Stimulated activated naive CD8-positive, alpha-beta T cell treated with anti-CD3 and anti-CD28 coated beads, Interleukin-15, Interleukin-2, amounts not matched to agents 100 ng/mL and 50 ng/mL, for 24 hours (primary cell): ENCODE measurements around the gene STK33.
A peak's percentile ranks its signal among the peaks of the same experiment; 100 is the strongest.

Source experiments
- H3K27ac Mint-ChIP-seq: one replicate; pipeline ENCODE4 v1.8.0; 2021; ENCODE audit warnings: mild to moderate bottlenecking, mixed read lengths
- H3K27me3 Mint-ChIP-seq: one replicate; pipeline ENCODE4 v1.8.0; 2021; ENCODE audit warnings: mixed read lengths
- H3K36me3 Mint-ChIP-seq: one replicate; pipeline ENCODE4 v1.8.0; 2021; ENCODE audit warnings: low read depth, mixed read lengths
- H3K4me1 Mint-ChIP-seq: one replicate; pipeline ENCODE4 v1.8.0; 2021; ENCODE audit warnings: low read depth, mixed read lengths
- H3K4me3 Mint-ChIP-seq: one replicate; pipeline ENCODE4 v1.8.0; 2021; ENCODE audit warnings: mild to moderate bottlenecking, mixed read lengths
- H3K9me3 Mint-ChIP-seq: one replicate; pipeline ENCODE4 v1.8.0; 2021; ENCODE audit warnings: mixed read lengths

STK33 gene

DNA sequence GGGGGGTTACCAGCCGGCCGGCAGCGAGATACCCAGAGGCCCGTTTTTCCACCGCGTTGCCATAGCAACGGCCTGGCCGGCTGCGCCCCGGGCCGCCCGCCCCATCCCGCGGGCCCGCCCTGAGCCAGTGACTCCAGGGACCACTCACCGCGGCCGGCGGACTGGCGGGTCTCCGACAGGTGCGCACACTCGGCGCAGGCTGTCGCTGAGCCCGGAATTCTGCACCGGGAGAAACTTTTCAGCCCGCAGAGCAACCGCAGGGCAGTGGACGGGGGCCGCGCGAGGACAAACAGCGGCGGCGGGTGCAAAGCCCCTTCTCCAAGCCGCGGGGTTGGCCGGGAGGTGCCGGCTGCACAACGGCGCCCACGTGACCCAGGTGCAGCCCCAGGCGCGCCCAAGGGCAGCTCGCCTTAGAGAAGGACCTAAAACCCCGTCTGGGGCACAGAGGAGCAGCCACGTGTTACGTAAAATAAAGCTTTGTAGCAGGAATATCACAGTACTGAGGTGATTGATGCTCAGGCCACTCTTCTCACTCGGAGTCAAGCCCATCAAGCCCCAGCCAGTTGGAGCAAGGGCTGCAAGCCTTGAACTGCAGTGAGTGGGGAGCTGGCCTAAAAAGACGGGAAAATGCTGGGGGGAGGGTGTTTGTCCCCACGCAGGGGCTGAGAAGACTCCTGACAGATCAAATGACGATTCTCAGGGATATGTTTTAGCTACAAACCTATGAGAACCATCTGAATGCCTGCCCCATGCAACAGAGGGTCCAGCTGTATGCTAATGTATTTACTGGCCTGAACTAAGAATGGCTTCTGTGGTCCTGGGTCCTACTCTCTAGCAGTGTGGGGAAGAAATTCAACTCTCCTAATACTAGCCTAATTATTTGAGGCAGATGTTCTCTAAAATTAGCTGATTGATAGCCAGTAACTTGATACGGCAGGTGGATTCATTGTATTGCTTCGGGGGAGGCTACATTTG, at the start of gene STK33:
TSS of gene STK33 (minus strand) at position 294 of the 975 bp plus-strand sequence. CDS start 119,323 bp downstream, outside the sequence.
- no peaks in the 10 kb centered on the region for H3K36me3 Mint-ChIP-seq
- peaks cover 58% of the 10 kb centered on the region for H3K27me3 Mint-ChIP-seq
- H3K9me3 Mint-ChIP-seq: no peaks in the 10 kb centered on the region
- H3K4me3 Mint-ChIP-seq: peak within 1 kb of the TSS; percentile 79
- peaks cover 5% of the 10 kb centered on the region for H3K4me1 Mint-ChIP-seq
- H3K27ac Mint-ChIP-seq: peak within 1 kb of the TSS; percentile 50

DNA sequence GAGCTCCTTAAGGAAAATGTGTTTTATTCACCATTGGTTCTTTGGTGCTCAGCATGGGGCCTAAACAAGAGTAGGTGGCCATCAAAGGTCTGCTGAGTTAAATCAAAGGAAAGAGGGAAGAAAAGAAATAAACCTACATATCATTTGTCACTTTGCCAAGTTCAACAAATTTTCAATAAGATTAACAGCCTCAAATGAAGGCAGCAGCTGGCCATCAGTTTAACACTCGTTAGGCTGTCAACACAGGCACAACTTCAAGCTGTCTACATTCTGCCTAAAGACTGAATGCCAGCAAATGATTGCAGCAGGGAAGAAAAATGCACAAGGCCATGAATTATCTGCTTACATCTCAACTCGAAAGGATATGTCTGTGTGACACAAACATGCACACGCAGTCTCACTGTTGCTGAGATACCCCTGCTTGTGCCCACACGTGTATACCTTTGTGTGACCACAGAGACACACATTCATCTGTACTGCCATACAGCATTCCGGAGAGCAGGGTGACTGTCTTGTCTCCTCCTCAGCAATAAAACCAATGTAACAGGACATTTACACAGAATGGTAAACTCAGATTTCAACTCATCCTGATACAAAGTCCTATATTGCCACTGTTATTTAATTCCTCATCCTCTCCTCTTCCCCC, 48.3 kb upstream of the STK33 start:
- H3K36me3 Mint-ChIP-seq: peaks cover 41% of the 10 kb centered on the region
- peaks cover 8% of the 10 kb centered on the region for H3K4me1 Mint-ChIP-seq
- no peaks in the 10 kb centered on the region for H3K27me3 Mint-ChIP-seq
- no peak overlapping the region for H3K27ac Mint-ChIP-seq
- no peak overlapping the region for H3K4me3 Mint-ChIP-seq
- no peaks in the 10 kb centered on the region for H3K9me3 Mint-ChIP-seq

GRCh38 chr11:8641332-8641731, 47.3 kb upstream of the STK33 start:
- Mint-ChIP-seq H3K27ac (no peak overlapping the region), H3K9me3 (peaks cover 5% of the 10 kb centered on the region), H3K4me1 (peaks cover 8% of the 10 kb centered on the region), H3K4me3 (no peak overlapping the region), H3K36me3 (peaks cover 48% of the 10 kb centered on the region), H3K27me3 (no peaks in the 10 kb centered on the region)

DNA sequence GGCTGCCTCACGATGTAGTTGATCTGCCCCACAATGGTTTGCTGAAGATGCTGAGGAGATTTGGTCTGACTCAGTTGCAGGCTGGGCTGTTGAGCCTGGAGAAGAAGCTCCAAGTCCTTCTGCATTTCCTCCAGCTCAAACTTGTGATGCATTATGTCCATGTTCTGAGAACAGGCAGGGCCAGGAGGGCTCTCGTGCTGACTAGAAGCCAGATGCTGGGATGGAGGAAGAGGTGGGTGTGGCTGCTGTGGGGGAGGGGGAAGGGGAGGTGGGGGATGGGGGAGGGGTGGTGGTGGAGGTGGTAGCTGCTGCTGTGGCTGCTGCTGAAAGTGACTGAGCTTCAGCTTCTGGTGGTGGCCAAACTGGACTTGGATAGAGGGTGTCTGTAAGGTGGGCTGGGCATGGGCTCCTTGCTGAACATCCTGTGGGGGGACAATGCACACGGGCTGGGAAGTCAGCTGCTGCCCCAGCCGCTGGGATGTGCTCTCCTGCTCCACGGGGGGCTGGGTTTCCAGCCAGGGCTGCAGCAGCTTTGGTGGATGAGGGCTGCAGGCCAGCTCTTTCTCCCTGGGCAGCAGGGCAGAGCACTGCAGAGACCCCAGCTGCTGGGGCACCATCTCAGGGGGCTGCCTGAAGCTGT, 46.4 kb upstream of the STK33 start:
- peaks cover 55% of the 10 kb centered on the region for H3K36me3 Mint-ChIP-seq
- H3K27me3 Mint-ChIP-seq: no peaks in the 10 kb centered on the region
- no peak overlapping the region for H3K4me3 Mint-ChIP-seq
- H3K27ac Mint-ChIP-seq: no peak overlapping the region
- H3K4me1 Mint-ChIP-seq: peaks cover 8% of the 10 kb centered on the region
- H3K9me3 Mint-ChIP-seq: peaks cover 5% of the 10 kb centered on the region

DNA sequence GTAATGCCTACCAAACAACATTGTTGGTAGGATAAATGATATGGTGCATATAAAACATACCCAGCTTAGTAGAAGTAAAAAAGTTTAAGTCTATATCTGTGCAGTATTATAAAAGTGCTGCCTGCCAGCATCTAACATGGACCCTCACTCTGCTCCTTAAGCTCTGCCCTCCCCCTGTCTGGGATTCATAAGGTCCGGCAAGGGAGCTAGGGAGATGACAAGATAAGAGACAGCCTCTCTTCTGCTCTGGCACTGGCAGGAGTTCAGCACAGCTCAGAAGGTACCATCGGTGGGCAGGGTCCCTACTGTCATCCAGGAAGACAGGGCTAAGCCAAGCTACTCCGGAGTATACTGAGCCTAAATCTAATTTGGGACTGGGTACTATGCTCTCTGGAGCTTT, 45.6 kb upstream of the STK33 start:
- peaks cover 8% of the 10 kb centered on the region for H3K4me1 Mint-ChIP-seq
- no peaks in the 10 kb centered on the region for H3K27me3 Mint-ChIP-seq
- no peak overlapping the region for H3K4me3 Mint-ChIP-seq
- H3K27ac Mint-ChIP-seq: no peak overlapping the region
- H3K36me3 Mint-ChIP-seq: peaks cover 55% of the 10 kb centered on the region
- peaks cover 5% of the 10 kb centered on the region for H3K9me3 Mint-ChIP-seq

- H3K4me1 Mint-ChIP-seq: peaks cover 8% of the 10 kb centered on the region
- H3K36me3 Mint-ChIP-seq: peaks cover 61% of the 10 kb centered on the region
- no peaks in the 10 kb centered on the region for H3K27me3 Mint-ChIP-seq
- peaks cover 5% of the 10 kb centered on the region for H3K9me3 Mint-ChIP-seq
- H3K27ac Mint-ChIP-seq: no peak overlapping the region
- H3K4me3 Mint-ChIP-seq: no peak overlapping the region
Measured at GRCh38 chr11:8638300-8638699, 44.3 kb upstream of the STK33 start.

DNA sequence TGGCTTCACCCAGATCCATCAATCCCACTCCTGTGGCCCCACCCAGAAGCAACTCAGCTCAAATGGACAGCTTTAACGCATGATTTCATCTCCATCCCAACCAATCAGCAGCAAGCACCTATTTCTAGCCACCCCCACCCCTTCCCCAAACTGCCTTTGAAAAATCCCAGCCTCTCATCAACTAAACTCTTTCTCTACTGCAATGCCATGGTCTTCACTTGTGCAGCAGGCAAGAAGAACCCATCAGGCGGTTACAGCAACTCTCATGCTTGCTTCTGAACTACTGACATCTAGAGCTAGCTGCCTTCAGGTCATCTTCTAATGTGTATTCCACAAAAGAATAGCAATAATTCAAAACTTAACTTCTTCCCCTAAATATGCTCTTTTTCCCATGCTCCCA, 42.1 kb upstream of the STK33 start:
- Mint-ChIP-seq H3K4me1 (peaks cover under 1% of the 10 kb centered on the region), H3K36me3 (peaks cover 59% of the 10 kb centered on the region), H3K4me3 (no peak overlapping the region), H3K27me3 (no peaks in the 10 kb centered on the region), H3K9me3 (peaks cover 5% of the 10 kb centered on the region), H3K27ac (no peak overlapping the region)

DNA sequence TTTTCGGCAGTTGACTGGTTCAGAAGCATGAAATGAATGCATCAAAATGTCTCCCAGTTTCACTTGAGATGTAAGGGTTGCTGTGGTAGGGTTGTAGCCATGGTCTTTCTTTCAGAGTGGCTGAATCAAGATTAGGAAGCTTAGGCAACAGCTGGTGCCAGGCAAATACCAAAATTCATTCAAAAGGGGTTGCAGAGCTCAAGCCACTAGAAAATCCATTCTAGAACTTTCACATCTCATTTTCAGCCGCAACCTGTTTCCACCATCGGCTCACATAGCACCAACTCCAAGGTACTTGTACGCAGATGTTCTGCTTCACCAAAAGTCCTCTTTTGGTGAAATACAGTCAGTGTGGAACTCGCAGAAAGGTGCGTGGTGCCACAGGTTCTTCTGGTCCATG, 40.5 kb upstream of the STK33 start:
- H3K4me1 Mint-ChIP-seq: no peaks in the 10 kb centered on the region
- peaks cover 5% of the 10 kb centered on the region for H3K9me3 Mint-ChIP-seq
- H3K4me3 Mint-ChIP-seq: no peak overlapping the region
- peaks cover 56% of the 10 kb centered on the region for H3K36me3 Mint-ChIP-seq
- no peak overlapping the region for H3K27ac Mint-ChIP-seq
- no peaks in the 10 kb centered on the region for H3K27me3 Mint-ChIP-seq

DNA sequence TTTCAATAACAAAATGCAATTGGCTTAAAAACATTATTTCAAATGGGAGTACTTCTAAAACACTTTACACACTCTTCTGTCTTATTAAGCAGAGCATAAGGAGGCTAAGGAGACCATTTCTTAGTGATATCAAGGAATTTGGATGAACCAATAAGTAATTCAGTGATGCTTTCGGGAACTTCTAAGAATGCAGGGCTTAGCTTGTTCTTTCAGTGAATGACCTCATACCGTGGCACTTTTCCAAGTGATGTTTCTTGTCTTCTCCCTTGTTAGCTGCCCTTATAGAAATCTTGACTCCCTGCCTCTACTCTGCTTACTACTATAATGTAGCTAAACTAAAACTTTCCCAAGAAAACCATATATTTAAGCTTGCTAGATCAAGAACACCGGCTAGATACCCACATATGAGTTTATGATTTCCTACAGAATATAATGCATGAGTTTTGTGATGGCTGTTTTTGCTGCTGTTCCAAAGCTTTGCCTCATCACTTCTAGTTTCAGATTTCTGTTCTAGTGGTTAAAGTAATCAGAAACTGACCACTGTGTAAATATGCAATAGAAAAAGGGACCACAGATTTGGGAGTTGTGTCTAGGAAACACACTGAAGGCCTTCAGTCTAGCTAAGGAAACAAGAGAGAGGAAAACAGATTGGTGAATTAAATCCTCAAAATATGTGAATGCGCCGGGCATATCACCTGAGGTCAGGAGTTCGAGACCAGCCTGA, 37.5 kb upstream of the STK33 start:
- Mint-ChIP-seq H3K27me3 (no peaks in the 10 kb centered on the region), H3K4me3 (no peak overlapping the region), H3K9me3 (peaks cover 2% of the 10 kb centered on the region), H3K27ac (no peak overlapping the region), H3K36me3 (peaks cover 45% of the 10 kb centered on the region), H3K4me1 (no peaks in the 10 kb centered on the region)

DNA sequence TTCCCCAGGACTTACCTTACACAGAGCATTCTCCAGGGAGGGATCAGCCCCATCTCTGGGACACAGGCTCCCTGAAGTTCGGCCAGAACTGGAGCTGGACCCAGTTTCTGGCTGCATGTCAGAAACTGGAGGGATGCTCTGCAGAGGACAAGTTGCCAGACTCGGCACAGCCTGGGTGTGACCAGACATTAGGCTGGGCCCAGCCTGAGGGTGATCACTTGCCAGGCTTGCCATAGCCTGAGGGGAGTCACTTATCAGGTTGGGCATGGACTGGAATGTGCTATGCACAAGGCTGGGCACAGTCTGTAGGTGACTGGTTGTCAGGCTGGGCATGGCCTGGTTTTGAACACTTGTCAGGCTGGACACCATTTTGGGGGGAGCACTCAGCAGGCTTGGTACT, 30.7 kb upstream of the STK33 start:
- Mint-ChIP-seq H3K36me3 (peaks cover 36% of the 10 kb centered on the region), H3K9me3 (no peaks in the 10 kb centered on the region), H3K4me1 (no peaks in the 10 kb centered on the region), H3K4me3 (no peak overlapping the region), H3K27ac (no peak overlapping the region), H3K27me3 (no peaks in the 10 kb centered on the region)

DNA sequence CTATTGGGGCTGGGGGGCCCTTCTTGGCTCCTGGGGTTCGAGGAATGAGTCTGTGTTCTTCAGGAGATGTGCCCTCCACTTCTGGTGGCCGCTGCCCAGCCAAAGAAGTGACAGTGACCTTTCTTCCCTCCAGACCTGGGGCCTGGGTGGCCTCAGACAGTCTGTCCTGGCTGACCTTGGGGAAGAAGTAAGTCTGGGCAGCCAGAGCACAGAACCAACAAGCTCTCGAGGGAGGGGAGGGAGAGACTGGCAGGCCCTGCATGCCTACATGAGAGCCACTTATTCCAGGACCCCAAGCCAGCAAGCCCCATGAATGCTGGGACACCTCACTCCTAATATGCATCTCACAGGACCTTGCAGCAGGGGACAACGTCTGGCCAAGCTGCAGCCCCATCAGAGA, 27.1 kb upstream of the STK33 start:
- Mint-ChIP-seq H3K4me3 (no peak overlapping the region), H3K4me1 (no peaks in the 10 kb centered on the region), H3K27ac (no peak overlapping the region), H3K36me3 (peaks cover 26% of the 10 kb centered on the region), H3K27me3 (no peaks in the 10 kb centered on the region), H3K9me3 (no peaks in the 10 kb centered on the region)

- H3K9me3 Mint-ChIP-seq: no peaks in the 10 kb centered on the region
- peaks cover 27% of the 10 kb centered on the region for H3K36me3 Mint-ChIP-seq
- H3K4me1 Mint-ChIP-seq: no peaks in the 10 kb centered on the region
Measured at GRCh38 chr11:8617063-8617462, 23.0 kb upstream of the STK33 start.

GRCh38 chr11:8615291-8616032, 21.4 kb upstream of the STK33 start:
- H3K27ac Mint-ChIP-seq: no peak overlapping the region
- H3K9me3 Mint-ChIP-seq: no peaks in the 10 kb centered on the region

More at GRCh38 chr11:8617063-8617462, 23.0 kb upstream of the STK33 start:
- no peak overlapping the region for H3K27ac Mint-ChIP-seq
- no peak overlapping the region for H3K4me3 Mint-ChIP-seq
- H3K27me3 Mint-ChIP-seq: no peaks in the 10 kb centered on the region

DNA sequence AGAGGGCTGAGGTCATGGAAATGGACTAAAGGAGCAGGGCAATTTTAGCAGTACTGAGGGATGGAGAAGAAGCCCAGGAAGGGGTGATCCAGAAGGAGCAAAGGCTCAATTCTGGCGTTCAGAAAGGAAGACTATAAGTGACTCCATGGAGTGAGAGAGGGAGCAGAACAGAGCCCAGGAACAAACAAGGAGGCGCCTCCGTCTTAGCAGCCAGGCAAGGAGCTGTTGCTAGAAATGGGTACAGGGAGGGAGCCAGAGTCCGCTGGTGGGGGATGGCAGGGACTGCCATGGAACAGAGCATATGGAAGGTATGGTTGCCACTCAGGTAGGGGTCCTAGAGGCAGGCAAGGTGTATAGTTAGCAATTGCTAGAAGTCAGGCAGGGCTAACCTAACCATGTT, 20.5 kb upstream of the STK33 start:
- Mint-ChIP-seq H3K9me3 (no peaks in the 10 kb centered on the region), H3K36me3 (peaks cover 24% of the 10 kb centered on the region), H3K27ac (no peak overlapping the region), H3K27me3 (no peaks in the 10 kb centered on the region), H3K4me1 (peaks cover 8% of the 10 kb centered on the region), H3K4me3 (no peak overlapping the region)

More at GRCh38 chr11:8615291-8616032, 21.4 kb upstream of the STK33 start:
- Mint-ChIP-seq H3K27me3 (no peaks in the 10 kb centered on the region), H3K36me3 (peaks cover 25% of the 10 kb centered on the region), H3K4me3 (no peak overlapping the region), H3K4me1 (peaks cover 5% of the 10 kb centered on the region)
